Measurements from ENCODE around the gene SSBP3. TPM values are rescaled to one million over a fixed set of nuclear protein-coding genes. Genes with fewer than 3 reads are reported as not detected.

SSBP3 gene
- total RNA-seq, 2 experiments from 2014 or later, result 90.0 TPM

DNA sequence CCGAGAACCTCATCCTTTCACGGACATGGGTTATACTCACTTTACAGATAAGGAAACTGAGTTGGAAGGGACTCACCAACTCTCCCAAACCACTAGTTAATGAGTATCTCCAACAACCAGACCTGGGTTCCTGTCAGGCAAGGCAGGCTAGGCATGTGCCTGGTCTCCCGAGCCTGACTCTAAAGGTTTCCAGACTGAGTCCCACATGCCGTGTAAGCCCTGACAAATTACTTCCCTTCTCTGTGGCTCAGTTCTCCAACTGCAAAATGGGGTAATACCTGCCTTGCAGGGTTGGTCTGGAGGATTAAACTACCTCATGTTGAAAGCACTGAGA is 34.3 kb downstream of the SSBP3 start:
- Mint-ChIP-seq H3K9me3 (no peaks in the 10 kb centered on the region), H3K27me3 (no peaks in the 10 kb centered on the region), H3K4me3 (no peak overlapping the region), H3K4me1 (peaks cover 25% of the 10 kb centered on the region), H3K36me3 (ENCODE audit: low read depth) (peaks cover 4% of the 10 kb centered on the region), H3K27ac (no peak overlapping the region)
- DNase-seq, result no peak
- ChIA-PET POLR2A (no interaction called here), CTCF (no interaction called here)

DNA sequence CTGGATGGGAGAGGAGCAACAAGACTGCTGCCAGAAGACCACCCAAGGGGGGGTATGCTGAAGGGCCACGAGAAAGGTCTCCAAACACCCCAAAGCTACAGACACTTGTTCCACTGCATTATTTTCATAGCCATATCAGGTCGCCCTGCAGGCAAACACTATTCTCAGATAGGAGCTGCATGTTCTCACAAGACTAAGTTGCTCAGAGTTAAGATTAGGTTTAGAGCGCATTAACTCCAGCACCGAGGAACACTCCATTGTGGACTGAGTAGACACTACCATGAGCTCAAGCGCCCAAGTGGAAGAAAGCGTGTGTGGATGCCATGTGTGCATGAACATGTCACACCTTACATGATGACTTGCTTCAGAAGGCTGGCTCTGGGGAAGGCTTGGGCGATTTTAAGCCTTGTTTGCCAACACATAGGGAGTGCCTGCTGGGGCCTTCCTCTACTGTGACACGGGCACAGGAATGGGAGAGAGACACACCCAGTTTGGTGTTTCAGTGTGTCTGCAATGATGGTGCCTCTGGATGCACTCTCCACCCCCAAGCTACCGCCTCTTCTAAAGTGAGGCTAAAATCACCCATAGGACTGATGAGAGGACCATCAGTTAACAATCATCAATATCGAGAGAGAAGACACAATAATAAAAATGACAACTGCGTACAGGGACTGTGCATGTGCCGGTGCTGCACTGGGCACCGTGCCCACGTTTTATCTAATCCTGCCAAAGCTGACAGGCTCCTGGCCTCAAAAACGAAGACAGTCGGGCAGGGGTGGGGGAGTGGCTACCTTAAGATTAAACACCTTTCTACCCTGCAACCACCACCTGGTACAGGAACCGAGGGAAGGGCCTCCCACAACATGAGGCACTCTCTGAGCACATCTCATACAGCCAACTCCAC is 34.9 kb downstream of the SSBP3 start:
- DNase-seq, result no peak
- ChIA-PET CTCF (no interaction called here), POLR2A (interaction anchor here (1.1 kb wide), 1 partner anchor 10 kb away, joined by 3 read pairs; no protein-coding TSS in a partner anchor)
- Mint-ChIP-seq H3K27ac (no peak overlapping the region), H3K4me1 (peaks cover 19% of the 10 kb centered on the region), H3K36me3 (ENCODE audit: low read depth) (peaks cover 4% of the 10 kb centered on the region), H3K4me3 (no peak overlapping the region), H3K27me3 (no peaks in the 10 kb centered on the region), H3K9me3 (no peaks in the 10 kb centered on the region)

DNA sequence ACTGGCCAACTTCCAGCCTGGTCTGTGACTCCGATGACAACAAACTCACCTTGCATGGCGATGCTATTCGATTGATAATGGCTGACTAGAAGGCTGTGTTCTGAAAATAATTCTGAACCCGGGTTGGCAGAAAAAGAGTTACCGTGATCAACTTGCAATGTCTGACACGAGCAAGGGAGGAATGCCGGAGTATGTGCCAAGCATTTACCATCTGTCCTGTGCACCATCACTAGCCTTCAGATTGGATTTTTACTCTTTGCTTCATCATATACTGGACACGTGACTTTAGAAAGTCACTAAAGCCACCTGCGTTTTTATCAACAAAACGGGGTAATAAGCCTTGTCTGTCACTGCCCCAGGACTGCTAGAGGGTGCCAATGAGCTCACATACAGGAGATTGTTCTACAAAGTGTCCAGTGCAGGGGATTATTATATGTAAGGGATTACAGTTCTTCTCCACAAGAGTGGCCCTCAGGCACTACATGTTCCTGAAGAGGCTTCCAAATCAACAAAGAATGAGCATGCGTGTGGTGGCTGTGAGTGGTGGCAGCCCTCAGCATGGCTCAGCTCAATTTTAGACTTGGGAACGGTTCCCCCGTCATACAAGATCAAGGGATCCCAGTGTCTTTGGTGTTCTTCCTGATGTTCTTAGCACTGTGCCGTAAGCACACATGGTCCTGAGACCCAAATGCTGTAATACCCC is 35.8 kb downstream of the SSBP3 start:
- H3K4me1 Mint-ChIP-seq, result peaks cover 18% of the 10 kb centered on the region

DNA sequence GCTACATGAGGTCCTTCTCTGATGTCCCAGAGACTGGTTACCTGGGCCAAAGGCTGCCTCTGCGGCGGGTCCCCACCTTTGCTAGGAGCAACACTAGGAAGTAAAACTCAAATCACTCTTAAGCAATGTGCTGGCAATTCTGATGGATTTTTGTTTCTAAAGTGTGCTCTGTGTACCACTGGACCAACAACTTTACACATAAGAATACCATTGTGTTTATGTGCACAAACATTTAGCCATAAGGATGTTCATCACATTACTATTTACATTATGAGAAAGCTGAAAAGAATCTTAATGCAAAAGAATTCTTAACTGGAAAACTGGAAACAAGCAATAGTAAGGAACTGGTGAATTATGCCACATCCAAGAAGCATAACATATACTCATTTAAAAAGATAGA is 38.6 kb downstream of the SSBP3 start:
- H3K9me3 Mint-ChIP-seq, result no peaks in the 10 kb centered on the region
- ChIA-PET POLR2A (no interaction called here), CTCF (interaction anchor here (0.7 kb wide), 1 partner anchor 17 kb away, joined by 5 read pairs; no protein-coding TSS in a partner anchor)
- no peak overlapping the region for H3K27ac Mint-ChIP-seq
- peaks cover 14% of the 10 kb centered on the region for H3K36me3 Mint-ChIP-seq (ENCODE audit: low read depth)
- H3K4me3 Mint-ChIP-seq, result no peak overlapping the region
- DNase-seq, result no peak
- H3K27me3 Mint-ChIP-seq, result no peaks in the 10 kb centered on the region
- peaks cover 16% of the 10 kb centered on the region for H3K4me1 Mint-ChIP-seq

More for the DNA sequence above, 35.8 kb downstream of the SSBP3 start:
- H3K4me3 Mint-ChIP-seq, result no peak overlapping the region
- H3K9me3 Mint-ChIP-seq, result no peaks in the 10 kb centered on the region
- no peaks in the 10 kb centered on the region for H3K27me3 Mint-ChIP-seq
- ChIA-PET POLR2A (interaction anchor here (1.1 kb wide), 1 partner anchor 11 kb away, joined by 3 read pairs; no protein-coding TSS in a partner anchor), CTCF (interaction anchor here (2.4 kb wide), 1 partner anchor 119 kb away, joined by 6 read pairs; no protein-coding TSS in a partner anchor)
- no peak overlapping the region for H3K27ac Mint-ChIP-seq
- no peak for DNase-seq
- H3K36me3 Mint-ChIP-seq (ENCODE audit: low read depth), result peaks cover 10% of the 10 kb centered on the region

DNA sequence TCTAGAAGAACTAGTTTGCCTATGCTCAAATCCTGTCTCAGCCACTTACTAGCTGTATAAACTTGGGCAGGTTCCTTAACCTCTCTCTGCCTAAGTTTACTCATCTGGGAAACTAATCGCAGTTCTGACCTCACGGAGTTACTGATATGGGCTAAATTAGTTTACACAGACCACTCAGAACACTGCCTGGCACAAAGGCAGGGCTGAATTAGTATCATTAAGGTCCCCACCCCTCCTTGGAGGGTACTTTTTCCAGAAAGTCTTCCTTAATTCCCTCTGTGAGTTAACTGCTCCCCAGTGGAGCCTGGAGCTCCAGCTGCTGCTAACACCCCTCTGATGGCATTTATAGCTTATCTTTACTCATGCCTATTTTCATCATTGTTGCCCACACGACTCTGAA is 40.3 kb downstream of the SSBP3 start:
- Mint-ChIP-seq H3K27ac (no peak overlapping the region), H3K4me1 (peaks cover 11% of the 10 kb centered on the region), H3K36me3 (ENCODE audit: low read depth) (peaks cover 14% of the 10 kb centered on the region), H3K9me3 (no peaks in the 10 kb centered on the region), H3K27me3 (no peaks in the 10 kb centered on the region), H3K4me3 (no peak overlapping the region)
- CTCF ChIA-PET, result no interaction called here
- no peak for DNase-seq
- POLR2A ChIA-PET, result no interaction called here

DNA sequence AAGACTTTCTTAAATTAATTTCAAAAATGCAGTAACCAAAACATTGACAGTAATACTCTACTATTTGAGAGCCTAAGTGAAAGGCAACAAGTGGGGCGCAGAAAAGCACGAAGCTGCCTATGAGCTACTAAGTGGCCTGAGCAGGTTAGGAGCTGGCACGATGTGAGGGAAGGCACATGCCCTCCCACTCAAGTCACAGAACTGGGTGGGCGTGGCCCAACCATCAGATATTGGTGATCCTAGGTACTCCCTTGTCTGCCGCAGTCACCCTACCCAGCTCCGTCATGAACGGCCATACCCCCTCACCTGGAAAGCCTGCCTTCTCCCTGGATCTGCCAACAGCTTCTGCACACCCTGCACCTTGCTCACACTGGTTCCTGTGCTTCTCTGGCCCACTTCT is 40.8 kb downstream of the SSBP3 start:
- no peak for DNase-seq
- ChIA-PET POLR2A (no interaction called here), CTCF (no interaction called here)
- H3K4me3 Mint-ChIP-seq, result no peak overlapping the region
- H3K4me1 Mint-ChIP-seq, result peaks cover 12% of the 10 kb centered on the region
- H3K9me3 Mint-ChIP-seq, result no peaks in the 10 kb centered on the region
- no peak overlapping the region for H3K27ac Mint-ChIP-seq
- H3K36me3 Mint-ChIP-seq (ENCODE audit: low read depth), result peaks cover 14% of the 10 kb centered on the region
- no peaks in the 10 kb centered on the region for H3K27me3 Mint-ChIP-seq

DNA sequence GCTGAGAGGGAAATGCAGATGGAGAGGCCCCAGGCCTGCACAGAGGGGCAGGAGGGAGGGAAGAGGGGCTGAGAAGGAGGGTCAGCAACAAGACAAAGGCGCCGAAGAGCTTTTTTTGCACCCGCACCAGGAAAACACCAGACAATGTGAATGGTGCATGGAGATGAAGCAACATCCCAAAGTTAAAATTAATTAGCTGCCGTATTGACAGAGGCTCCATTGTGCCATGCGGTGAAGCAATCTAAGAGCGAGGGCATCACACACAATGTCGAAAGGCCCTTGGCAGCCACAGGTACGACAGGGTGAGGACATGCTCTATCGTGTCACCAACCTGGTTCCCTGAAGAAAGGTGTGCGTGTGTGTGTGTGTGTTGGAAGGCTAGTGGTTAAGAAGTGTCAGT is 41.2 kb downstream of the SSBP3 start:
- POLR2A ChIA-PET, result interaction anchor here (0.6 kb wide), 1 partner anchor 150 kb away, joined by 3 read pairs; no protein-coding TSS in a partner anchor
- no peak overlapping the region for H3K4me3 Mint-ChIP-seq
- DNase-seq, result no peak
- CTCF ChIA-PET, result no interaction called here
- H3K36me3 Mint-ChIP-seq (ENCODE audit: low read depth), result peaks cover 13% of the 10 kb centered on the region
- peaks cover 16% of the 10 kb centered on the region for H3K4me1 Mint-ChIP-seq
- H3K9me3 Mint-ChIP-seq, result no peaks in the 10 kb centered on the region
- H3K27me3 Mint-ChIP-seq, result no peaks in the 10 kb centered on the region
- no peak overlapping the region for H3K27ac Mint-ChIP-seq

DNA sequence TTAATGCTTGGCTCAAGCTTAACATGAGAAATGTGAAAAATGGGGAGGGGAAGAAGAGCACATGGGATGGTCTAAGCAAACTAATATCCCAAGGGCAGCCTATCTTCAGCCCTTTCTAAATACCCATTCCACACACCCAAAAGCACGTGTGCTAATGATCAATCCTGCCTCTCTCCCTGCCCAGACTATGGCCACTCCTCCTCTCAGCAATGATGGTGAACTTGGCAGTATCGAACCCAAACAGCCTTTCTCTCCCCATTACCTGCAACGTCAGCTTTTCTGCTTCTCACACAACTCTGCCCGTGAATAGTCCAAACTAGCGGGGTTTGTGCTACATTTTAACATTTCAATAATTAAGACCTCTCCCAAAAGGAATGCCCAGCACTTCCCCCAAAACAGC is 41.6 kb downstream of the SSBP3 start:
- peaks cover 16% of the 10 kb centered on the region for H3K4me1 Mint-ChIP-seq
- no peak overlapping the region for H3K4me3 Mint-ChIP-seq
- ChIA-PET POLR2A (interaction anchor here (0.6 kb wide), 1 partner anchor 150 kb away, joined by 3 read pairs; no protein-coding TSS in a partner anchor), CTCF (no interaction called here)
- DNase-seq, result no peak
- peaks cover 11% of the 10 kb centered on the region for H3K36me3 Mint-ChIP-seq (ENCODE audit: low read depth)
- H3K27me3 Mint-ChIP-seq, result no peaks in the 10 kb centered on the region
- no peak overlapping the region for H3K27ac Mint-ChIP-seq
- H3K9me3 Mint-ChIP-seq, result no peaks in the 10 kb centered on the region

DNA sequence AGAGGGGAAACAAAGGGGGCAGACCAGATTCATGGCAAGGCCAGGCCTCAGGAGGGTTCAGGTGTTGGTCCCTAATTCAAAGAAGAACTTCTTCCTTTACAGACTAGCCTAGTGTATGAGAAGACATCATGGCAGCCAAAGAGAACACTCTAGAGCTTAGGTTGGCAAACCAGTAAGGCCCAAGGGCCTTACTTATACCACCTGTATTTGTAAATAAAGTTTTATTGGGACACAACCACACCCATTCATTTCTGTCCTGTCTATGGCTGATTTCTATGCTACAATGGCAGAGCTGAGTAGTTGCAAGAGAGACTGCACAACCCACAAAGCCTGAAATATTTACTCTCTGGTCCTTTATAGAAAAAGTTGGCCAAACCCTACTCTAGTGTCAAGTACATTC is 42.3 kb downstream of the SSBP3 start:
- POLR2A ChIA-PET, result no interaction called here
- H3K27me3 Mint-ChIP-seq, result no peaks in the 10 kb centered on the region
- H3K4me1 Mint-ChIP-seq, result peaks cover 18% of the 10 kb centered on the region
- no peak overlapping the region for H3K4me3 Mint-ChIP-seq
- no peak for DNase-seq
- no peak overlapping the region for H3K27ac Mint-ChIP-seq
- H3K36me3 Mint-ChIP-seq (ENCODE audit: low read depth), result peaks cover 13% of the 10 kb centered on the region
- no peaks in the 10 kb centered on the region for H3K9me3 Mint-ChIP-seq
- CTCF ChIA-PET, result interaction anchor here (0.5 kb wide), 2 partner anchors 32 to 172 kb away, joined by 4 read pairs; no protein-coding TSS in a partner anchor

DNA sequence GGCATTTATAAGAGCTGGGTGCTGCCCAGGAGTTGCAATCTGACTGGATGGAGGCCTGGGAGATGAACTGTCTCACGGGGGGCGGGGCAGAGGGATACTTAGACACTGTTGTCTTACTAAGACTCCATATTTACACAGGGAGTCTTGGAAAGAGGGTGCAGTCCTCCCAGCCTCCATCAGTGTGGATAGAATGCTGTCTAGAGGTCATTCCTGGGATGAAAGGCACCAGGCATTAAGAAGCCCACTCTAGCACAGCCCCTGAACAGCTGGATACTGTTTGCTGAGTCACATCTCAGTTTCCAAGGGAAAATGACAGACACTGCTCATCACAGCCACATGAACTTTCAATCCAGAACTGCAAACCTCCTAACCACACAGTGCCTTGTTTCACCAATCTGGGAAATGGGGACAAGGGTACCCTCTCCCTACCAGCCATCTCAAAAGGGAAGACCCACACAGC is 43.3 kb downstream of the SSBP3 start:
- Mint-ChIP-seq H3K36me3 (ENCODE audit: low read depth) (peaks cover 19% of the 10 kb centered on the region), H3K9me3 (no peaks in the 10 kb centered on the region), H3K4me3 (no peak overlapping the region), H3K27me3 (no peaks in the 10 kb centered on the region), H3K4me1 (peaks cover 18% of the 10 kb centered on the region), H3K27ac (no peak overlapping the region)
- DNase-seq, result no peak
- ChIA-PET CTCF (no interaction called here), POLR2A (no interaction called here)

DNA sequence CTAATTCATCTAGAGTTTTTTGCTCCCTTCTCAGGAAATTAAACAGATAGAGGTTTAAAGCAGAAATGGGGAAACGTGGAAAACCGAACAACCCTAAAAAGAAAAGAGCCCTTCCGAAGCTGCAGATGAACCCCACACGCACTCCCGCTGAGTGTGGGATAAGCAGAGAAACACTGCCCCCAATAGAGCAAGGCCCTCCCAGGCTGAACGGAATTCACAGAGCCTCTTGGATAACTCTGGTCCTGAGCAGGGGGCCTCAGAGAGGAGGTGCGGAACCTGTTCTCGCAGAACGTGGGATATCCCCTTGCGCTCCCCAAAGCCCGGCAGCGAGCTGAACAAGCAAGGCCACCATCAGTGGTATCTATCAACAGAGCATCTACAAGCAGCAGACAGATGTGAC is 44.9 kb downstream of the SSBP3 start:
- POLR2A ChIA-PET, result interaction anchor here (0.6 to 1.0 kb wide), 2 partner anchors 19 to 46 kb away, joined by 3 read pairs; no protein-coding TSS in a partner anchor
- no peaks in the 10 kb centered on the region for H3K9me3 Mint-ChIP-seq
- CTCF ChIA-PET, result interaction anchor here (1.0 to 1.3 kb wide), 2 partner anchors 89 to 126 kb away, joined by 3 read pairs; no protein-coding TSS in a partner anchor

DNA sequence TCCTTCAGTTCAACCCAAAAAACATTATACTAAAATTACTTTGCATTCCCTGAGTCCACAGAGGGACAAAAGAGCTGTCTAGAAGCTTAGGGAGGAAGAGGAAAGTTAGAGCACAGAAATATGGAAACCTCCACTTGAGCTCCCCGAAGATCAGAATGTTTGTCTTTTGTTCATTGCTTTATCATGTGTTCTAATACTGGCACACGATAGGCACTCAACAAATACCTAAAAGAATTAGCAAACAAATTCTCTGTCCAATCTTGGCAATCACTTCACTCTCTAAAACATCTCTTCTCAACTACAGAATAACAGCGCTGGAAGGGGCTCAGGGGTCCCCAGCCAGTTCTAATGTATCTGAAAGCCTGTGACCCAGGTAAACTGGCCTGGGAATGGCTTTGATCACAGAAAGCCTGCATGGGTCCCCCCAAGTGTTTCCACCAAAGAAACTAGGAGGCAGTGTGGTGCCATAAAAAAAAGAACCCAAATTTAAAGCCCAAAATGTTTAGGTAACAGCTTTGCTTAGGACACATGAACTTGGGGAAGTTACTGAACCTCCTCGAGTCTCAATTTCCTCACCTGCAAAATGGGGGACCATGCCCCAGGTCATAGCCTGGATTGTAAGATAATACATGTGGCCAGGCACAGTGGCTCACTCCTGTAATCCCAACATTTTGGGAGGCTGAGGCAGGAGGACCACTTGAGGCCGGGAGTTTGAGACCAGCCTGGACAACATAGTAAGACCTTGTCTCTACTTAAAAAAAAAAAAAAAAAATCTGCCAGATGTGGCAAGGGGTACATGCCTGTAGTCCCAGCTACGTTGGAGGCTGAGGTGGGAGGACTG is 45.8 kb downstream of the SSBP3 start:
- H3K9me3 Mint-ChIP-seq, result no peaks in the 10 kb centered on the region
- H3K27ac Mint-ChIP-seq, result no peak overlapping the region
- H3K27me3 Mint-ChIP-seq, result no peaks in the 10 kb centered on the region
- no peak overlapping the region for H3K4me3 Mint-ChIP-seq
- POLR2A ChIA-PET, result interaction anchor here (0.6 to 1.0 kb wide), 2 partner anchors 20 to 47 kb away, joined by 3 read pairs; no protein-coding TSS in a partner anchor
- DNase-seq, result no peak
- H3K4me1 Mint-ChIP-seq, result peaks cover 35% of the 10 kb centered on the region
- CTCF ChIA-PET, result interaction anchor here (0.6 to 1.5 kb wide), 4 partner anchors 9 to 129 kb away, joined by 3 to 5 read pairs (median 3); no protein-coding TSS in a partner anchor
- H3K36me3 Mint-ChIP-seq (ENCODE audit: low read depth), result peaks cover 12% of the 10 kb centered on the region

More for the DNA sequence above, 44.9 kb downstream of the SSBP3 start:
- Mint-ChIP-seq H3K27ac (no peak overlapping the region), H3K4me1 (peaks cover 30% of the 10 kb centered on the region), H3K27me3 (no peaks in the 10 kb centered on the region), H3K36me3 (ENCODE audit: low read depth) (peaks cover 19% of the 10 kb centered on the region), H3K4me3 (no peak overlapping the region)
- no peak for DNase-seq

All from activated CD4-positive, alpha-beta memory T cell treated with anti-CD3 and anti-CD28 coated beads, Interleukin-2, amount 10 ng/mL, durations not matched to agents 7 days and 5 days (primary cell).